GM12872 (cell line): ENCODE data around the gene NDUFS3.

ENCODE experiments used
- CTCF ChIP-seq: IDR thresholded peaks from 3 replicates; pipeline ENCODE4 v1.5.1; 2011; ENCODE audit warnings: low read depth, mild to moderate bottlenecking, low read length, moderate library complexity; ENCODE audit not compliant: insufficient read depth

Gene NDUFS3

GRCh38 chr11:47589977-47590861 is 11.3 kb downstream of the NDUFS3 start:
- TF ChIP-seq CTCF = no peak

DNA sequence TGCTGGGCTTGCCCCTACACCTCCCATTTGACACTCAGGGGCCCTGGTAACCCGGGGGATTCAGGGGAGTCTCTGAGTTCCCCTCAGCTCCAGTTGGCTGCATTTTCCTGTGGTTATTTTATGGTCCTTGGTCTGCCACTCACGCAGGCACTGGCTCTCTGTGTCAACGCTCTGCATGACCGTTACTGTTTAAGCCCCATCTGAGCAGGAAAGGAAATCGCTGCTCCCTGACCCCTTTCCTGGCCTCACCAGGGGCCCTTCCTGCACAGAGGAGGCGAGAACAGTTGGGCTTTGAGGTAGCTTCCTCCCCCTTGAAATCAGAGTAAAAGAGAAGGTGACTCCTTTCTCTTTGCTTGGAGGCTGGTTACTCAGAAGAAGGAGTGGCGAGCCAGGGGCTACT is 12.9 kb downstream of the NDUFS3 start:
- no peak for TF ChIP-seq CTCF

DNA sequence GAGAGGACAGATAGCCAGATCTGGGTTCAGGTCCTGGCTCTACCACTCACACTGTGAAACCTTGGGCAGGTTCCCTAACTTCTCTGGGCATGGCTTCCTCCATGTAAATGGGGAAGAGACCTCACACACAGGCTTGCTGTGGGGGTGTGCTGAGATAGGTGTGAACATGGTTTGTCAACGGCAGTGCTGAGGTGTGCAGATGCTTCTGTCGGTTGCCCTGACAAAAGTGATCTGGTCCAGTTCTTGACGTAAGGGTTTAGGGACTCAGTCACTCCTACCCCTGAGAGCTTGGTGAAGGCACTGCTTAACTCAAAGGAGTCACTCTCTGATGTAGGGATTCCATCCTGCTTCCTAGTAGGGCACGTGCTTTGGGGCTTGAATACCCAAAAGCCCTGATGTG is 13.4 kb downstream of the NDUFS3 start:
- no peak for TF ChIP-seq CTCF

DNA sequence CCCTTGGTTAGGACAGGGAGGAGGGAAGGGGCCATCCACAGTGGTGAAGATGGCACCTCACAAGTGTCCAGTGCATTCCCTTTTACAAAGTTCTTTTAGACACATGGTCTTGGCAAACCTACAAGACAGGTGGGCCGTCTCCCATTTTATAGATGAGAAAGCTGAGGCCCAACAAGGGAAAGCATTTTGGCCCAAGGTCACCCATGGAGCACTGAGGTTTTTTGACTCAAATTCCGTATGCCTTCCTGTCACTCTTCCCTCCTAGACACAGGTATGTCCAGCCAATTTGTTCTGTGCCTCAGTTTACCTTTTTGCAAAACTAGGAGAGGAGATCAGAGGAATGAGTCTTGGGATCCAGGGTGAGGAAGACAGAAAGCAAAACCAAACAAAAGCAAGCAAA is 14.1 kb downstream of the NDUFS3 start:
- TF ChIP-seq CTCF = no peak

DNA sequence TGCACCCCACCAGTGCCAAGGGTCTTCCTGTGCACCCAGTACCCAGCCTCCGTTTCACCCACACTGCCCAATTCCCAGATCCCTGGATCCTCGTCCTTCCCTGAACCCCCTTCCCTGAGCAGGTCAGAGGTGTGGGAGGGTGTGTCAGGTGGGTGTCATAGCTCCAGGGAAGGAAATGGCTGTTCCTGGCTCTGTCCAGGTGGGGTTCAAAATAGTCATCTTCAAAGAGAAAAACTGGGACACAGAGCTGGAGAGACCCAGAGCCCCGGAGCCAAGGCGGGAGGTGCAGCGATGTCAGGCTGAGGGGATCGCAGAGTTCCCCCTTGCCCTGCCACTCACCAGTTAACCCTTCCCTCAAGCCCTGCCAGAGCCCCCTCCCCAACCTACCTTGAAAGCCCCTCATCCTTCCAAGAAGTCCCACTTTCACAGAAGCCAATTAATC is 14.6 kb downstream of the NDUFS3 start:
- TF ChIP-seq CTCF = no peak

DNA sequence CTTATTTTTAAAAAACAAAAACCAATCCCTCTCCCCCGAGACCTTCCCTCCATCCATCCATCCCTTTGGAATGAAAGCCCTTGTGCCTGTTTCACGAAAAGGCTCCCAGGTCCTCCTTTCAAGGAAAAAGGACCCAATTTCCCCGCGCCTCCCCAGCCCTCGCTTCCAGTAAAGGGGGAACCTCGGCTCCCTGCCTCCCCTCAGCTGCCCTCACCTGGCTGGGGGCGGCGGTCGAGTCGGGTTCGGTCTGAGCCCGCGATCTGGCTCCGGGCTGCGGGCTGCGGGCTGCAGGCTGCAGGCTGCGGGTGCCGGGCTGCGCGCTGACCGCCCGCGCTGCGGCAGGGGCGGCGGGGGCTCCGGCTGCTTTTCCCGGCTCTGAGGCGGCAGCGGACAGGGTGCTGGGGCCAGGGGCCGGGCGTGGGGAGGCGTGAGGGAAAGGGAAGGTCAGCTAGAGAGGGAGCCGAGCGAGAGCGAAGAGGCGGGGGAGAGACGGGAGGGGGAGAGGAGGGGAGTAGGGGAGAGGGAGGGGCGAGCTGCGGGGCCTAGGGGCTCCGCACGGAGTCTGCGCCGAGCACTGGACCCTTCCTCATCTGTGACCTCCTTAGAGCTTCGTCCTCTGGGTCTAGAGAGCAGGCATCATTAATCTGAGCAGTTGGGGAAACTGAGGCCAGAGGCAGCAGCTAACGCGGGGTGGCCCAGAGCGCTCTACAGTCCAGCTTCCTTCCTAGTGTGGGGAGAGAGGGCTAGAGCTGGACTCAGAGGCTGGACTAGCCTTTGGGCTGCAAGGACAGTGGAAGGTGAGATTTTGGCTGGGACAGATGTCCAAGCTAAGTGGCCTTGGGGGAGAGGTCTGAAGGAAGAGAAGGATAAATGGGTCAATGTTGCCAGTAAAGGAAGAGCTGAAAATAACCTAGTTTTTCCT is 15.3 kb downstream of the NDUFS3 start, which contains the start of gene C1QTNF4:
TSS of gene C1QTNF4 (minus strand) at position 478 of the 922 bp plus-strand sequence. CDS start 3,601 bp downstream, outside the sequence.
- TF ChIP-seq CTCF = no peak

DNA sequence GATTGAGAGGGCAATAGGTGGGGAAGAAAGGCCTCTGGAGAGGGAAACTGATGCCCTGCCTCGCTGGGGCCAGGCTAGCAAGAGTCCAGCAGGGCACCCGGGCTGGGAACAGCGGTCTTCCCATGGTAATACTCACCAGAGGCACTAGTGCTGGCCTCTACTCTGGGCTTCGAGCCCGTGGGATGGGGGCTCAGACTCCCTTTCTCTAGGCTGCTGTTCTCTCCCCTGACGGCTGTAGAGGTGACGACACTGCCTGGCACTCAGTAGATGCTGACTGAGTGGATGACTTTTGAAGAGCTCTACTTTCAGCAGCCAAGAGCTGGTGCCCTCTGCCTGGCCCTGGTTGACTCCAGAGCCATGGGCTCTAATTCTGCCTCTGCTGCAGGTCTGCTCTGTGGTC is 16.2 kb downstream of the NDUFS3 start:
- TF ChIP-seq CTCF = no peak
